Neural cell (in vitro differentiated cells): Measurements from ENCODE around the gene FUT6. TPM values are rescaled to one million over a fixed set of nuclear protein-coding genes. Genes with fewer than 3 reads are reported as not detected.

Source experiments
- H2AFZ ChIP-seq: fragments of 200-600, 300-800 bp; sonication (generic), shearing (Covaris generic); 2 replicates; pipeline ENCODE4 v1.6.0; 2014; ENCODE audit warnings: low read depth, mild to moderate bottlenecking, antibody characterized with exemption, low read length, moderate library complexity
- H3F3A ChIP-seq: fragments of 200-600 bp; shearing (Covaris generic); 2 replicates; pipeline ENCODE4 v1.6.1; 2016; ENCODE audit warnings: mild to moderate bottlenecking, moderate library complexity, mixed read lengths, antibody characterized with exemption, low read length; ENCODE audit not compliant: insufficient read depth, poor library complexity, severe bottlenecking
- H3K27ac ChIP-seq: fragments of 200-600, 300-800 bp; sonication (generic), shearing (Covaris generic); 2 replicates; pipeline ENCODE4 v1.5.1; 2014; ENCODE audit warnings: mild to moderate bottlenecking, low read length, moderate library complexity
- H3K27me3 ChIP-seq: fragments of 300-800, 200-600 bp; sonication (generic), shearing (Covaris generic); 2 replicates; pipeline ENCODE4 v1.6.0; 2014; ENCODE audit warnings: mild to moderate bottlenecking, low read depth, low read length, moderate library complexity; ENCODE audit not compliant: insufficient read depth
- H3K36me3 ChIP-seq: fragments of 300-800, 200-600 bp; sonication (generic), shearing (Covaris generic); 2 replicates; pipeline ENCODE4 v1.5.1; 2014; ENCODE audit warnings: mild to moderate bottlenecking, antibody characterized with exemption, low read length, moderate library complexity; ENCODE audit not compliant: insufficient read depth
- H3K4me2 ChIP-seq: fragments of 300-800, 200-600 bp; sonication (generic), shearing (Covaris generic); 2 replicates; pipeline ENCODE4 v1.6.0; 2014; ENCODE audit warnings: mild to moderate bottlenecking, low read length
- H3K4me3 ChIP-seq: fragments of 300-800, 200-600 bp; sonication (generic), shearing (Covaris generic); 2 replicates; pipeline ENCODE4 v1.5.1; 2014; ENCODE audit warnings: mild to moderate bottlenecking, low read length, moderate library complexity
- H3K79me2 ChIP-seq: fragments of 200-600 bp; shearing (Covaris generic); replicated peaks from 2 replicates; pipeline ENCODE4 v1.6.0; 2014; ENCODE audit warnings: mild to moderate bottlenecking, low read length, moderate library complexity; ENCODE audit not compliant: insufficient read depth
- H3K9ac ChIP-seq: fragments of 300-800, 200-600 bp; sonication (generic), shearing (Covaris generic); 2 replicates; pipeline ENCODE4 v1.6.1; 2016; ENCODE audit warnings: mild to moderate bottlenecking, low read length, mixed read lengths
- H3K9me2 ChIP-seq: fragments of 200-600 bp; shearing (Covaris generic); 2 replicates; pipeline ENCODE4 v1.6.1; 2016; ENCODE audit warnings: mild to moderate bottlenecking, low read length, mixed read lengths; ENCODE audit not compliant: insufficient read depth
- H3K9me3 ChIP-seq: fragments of 200-600, 300-800 bp; sonication (generic), shearing (Covaris generic); 2 replicates; pipeline ENCODE4 v1.6.1; 2016; ENCODE audit warnings: mild to moderate bottlenecking, mixed run types, low read length, moderate library complexity, mixed read lengths
- H4K20me1 ChIP-seq: fragments of 200-600 bp; shearing (Covaris generic); 2 replicates; pipeline ENCODE4 v1.6.1; 2016; ENCODE audit warnings: mild to moderate bottlenecking, mixed run types; ENCODE audit not compliant: insufficient read depth
- CTCF ChIP-seq: fragments of 450-650 bp; IDR thresholded peaks from 2 replicates; pipeline ENCODE4 v1.5.1; 2014; ENCODE audit warnings: antibody characterized with exemption, mild to moderate bottlenecking, moderate library complexity; ENCODE audit not compliant: poor library complexity, severe bottlenecking
- EP300 ChIP-seq: fragments of 450-650 bp; conservative IDR thresholded peaks from 2 replicates; pipeline ENCODE4 v1.6.1; 2014; ENCODE audit warnings: antibody characterized with exemption, mild to moderate bottlenecking, moderate library complexity; ENCODE audit not compliant: poor library complexity, severe bottlenecking
- EZH2 ChIP-seq: fragments of 200-600, 300-800 bp; shearing (Covaris generic), sonication (generic); IDR thresholded peaks from 2 replicates; pipeline ENCODE4 v1.6.1; 2014; ENCODE audit warnings: antibody characterized with exemption, low read length, borderline replicate concordance, mild to moderate bottlenecking; ENCODE audit not compliant: insufficient read depth, poor library complexity, severe bottlenecking
- MXI1 ChIP-seq: fragments of 450-650 bp; conservative IDR thresholded peaks from 2 replicates; pipeline ENCODE4 v1.6.1; 2014; ENCODE audit warnings: antibody characterized with exemption, mild to moderate bottlenecking; ENCODE audit not compliant: poor library complexity, severe bottlenecking
- POLR2AphosphoS5 ChIP-seq: IDR thresholded peaks from 2 replicates; pipeline ENCODE4 v1.6.1; 2012
- RAD21 ChIP-seq: fragments of 450-650 bp; conservative IDR thresholded peaks from 2 replicates; pipeline ENCODE4 v1.6.1; 2014; ENCODE audit warnings: antibody characterized with exemption, mild to moderate bottlenecking, moderate library complexity
- SMC3 ChIP-seq: fragments of 450-650 bp; conservative IDR thresholded peaks from 2 replicates; pipeline ENCODE4 v1.6.1; 2014; ENCODE audit warnings: antibody characterized with exemption, mild to moderate bottlenecking, moderate library complexity; ENCODE audit not compliant: poor library complexity
- TAF1 ChIP-seq: IDR thresholded peaks from 2 replicates; pipeline ENCODE4 v1.6.1; 2012; ENCODE audit warnings: low read depth
- polyA plus RNA-seq: library from polyadenylated mRNA; depleted of rRNA; stranded (reverse); fragments of >200 nt; gene quantifications from 2 replicates; pipeline ENCODE4 v1.2.3, GENCODE V29; 2014
- TF ChIP-seq, protein P1 (sequence below): IDR thresholded peaks from 2 replicates; pipeline ENCODE4 v1.6.1; 2012; ENCODE audit warnings: borderline replicate concordance

FUT6 gene
- polyA plus RNA-seq, 1 donor from 2014 or later, result not detected

- Histone ChIP-seq H3K79me2 (no peaks in the 10 kb centered on the region), H3K9ac (no peak overlapping the region), H2AFZ (no peak overlapping the region), H3K9me2 (no peaks in the 10 kb centered on the region), H3K9me3 (no peaks in the 10 kb centered on the region), H4K20me1 (no peaks in the 10 kb centered on the region), H3K27me3 (no peaks in the 10 kb centered on the region), H3F3A (no peaks in the 10 kb centered on the region), H3K4me2 (no peak overlapping the region), H3K4me3 (no peak overlapping the region), H3K36me3 (no peaks in the 10 kb centered on the region), H3K27ac (no peak overlapping the region)
- no peak for TF ChIP-seq TAF1
- TF ChIP-seq MXI1, result no peak
- no peak for TF ChIP-seq SMC3
- no peak for TF ChIP-seq POLR2AphosphoS5
- TF ChIP-seq EP300, result no peak
- no peak for TF ChIP-seq EZH2
These were observed 43.0 kb upstream of the FUT6 start for GRCh38 chr19:5882421-5882968.

GRCh38 chr19:5881543-5882299, 42.2 kb upstream of the FUT6 start:
- Histone ChIP-seq H3K27ac (no peak overlapping the region), H3K27me3 (no peaks in the 10 kb centered on the region), H3F3A (no peaks in the 10 kb centered on the region), H3K79me2 (no peaks in the 10 kb centered on the region), H3K4me3 (no peak overlapping the region), H2AFZ (no peak overlapping the region), H3K9me3 (no peaks in the 10 kb centered on the region), H3K9ac (no peak overlapping the region), H3K36me3 (no peaks in the 10 kb centered on the region), H4K20me1 (no peaks in the 10 kb centered on the region), H3K4me2 (no peak overlapping the region), H3K9me2 (no peaks in the 10 kb centered on the region)
- TF ChIP-seq CTCF, result no peak
- no peak for TF ChIP-seq RAD21
- no peak for TF ChIP-seq TAF1
- no peak for TF ChIP-seq EP300
- TF ChIP-seq MXI1, result no peak
- TF ChIP-seq POLR2AphosphoS5, result no peak
- no peak for TF ChIP-seq SMC3
- TF ChIP-seq, protein P1, sequence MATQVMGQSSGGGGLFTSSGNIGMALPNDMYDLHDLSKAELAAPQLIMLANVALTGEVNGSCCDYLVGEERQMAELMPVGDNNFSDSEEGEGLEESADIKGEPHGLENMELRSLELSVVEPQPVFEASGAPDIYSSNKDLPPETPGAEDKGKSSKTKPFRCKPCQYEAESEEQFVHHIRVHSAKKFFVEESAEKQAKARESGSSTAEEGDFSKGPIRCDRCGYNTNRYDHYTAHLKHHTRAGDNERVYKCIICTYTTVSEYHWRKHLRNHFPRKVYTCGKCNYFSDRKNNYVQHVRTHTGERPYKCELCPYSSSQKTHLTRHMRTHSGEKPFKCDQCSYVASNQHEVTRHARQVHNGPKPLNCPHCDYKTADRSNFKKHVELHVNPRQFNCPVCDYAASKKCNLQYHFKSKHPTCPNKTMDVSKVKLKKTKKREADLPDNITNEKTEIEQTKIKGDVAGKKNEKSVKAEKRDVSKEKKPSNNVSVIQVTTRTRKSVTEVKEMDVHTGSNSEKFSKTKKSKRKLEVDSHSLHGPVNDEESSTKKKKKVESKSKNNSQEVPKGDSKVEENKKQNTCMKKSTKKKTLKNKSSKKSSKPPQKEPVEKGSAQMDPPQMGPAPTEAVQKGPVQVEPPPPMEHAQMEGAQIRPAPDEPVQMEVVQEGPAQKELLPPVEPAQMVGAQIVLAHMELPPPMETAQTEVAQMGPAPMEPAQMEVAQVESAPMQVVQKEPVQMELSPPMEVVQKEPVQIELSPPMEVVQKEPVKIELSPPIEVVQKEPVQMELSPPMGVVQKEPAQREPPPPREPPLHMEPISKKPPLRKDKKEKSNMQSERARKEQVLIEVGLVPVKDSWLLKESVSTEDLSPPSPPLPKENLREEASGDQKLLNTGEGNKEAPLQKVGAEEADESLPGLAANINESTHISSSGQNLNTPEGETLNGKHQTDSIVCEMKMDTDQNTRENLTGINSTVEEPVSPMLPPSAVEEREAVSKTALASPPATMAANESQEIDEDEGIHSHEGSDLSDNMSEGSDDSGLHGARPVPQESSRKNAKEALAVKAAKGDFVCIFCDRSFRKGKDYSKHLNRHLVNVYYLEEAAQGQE, result no peak
- TF ChIP-seq EZH2, result no peak
